SK-N-SH (cell line): Measurements from ENCODE around the gene MX2. TPM values are rescaled to one million over a fixed set of nuclear protein-coding genes. Genes with fewer than 3 reads are reported as not detected.
"Not testable (repeated sequence)": the region's sequence is repeated elsewhere in the genome, so short reads cannot be mapped to it uniquely, and the experiment has no call there.

Experiments used
- CTCF ChIA-PET: fragments of 300-600, 350-600 bp; formaldehyde crosslinking; extraction: SDS; loops from one replicate; lab custom pipeline; 2021; lab: Yijun Ruan, JAX
- POLR2A ChIA-PET: fragments of 350-600 bp; sonication (Branson Sonifier 250); formaldehyde crosslinking; extraction: SDS; loops from one replicate; lab custom pipeline; 2020; ENCODE audit warnings: antibody characterized with exemption, inconsistent platforms; lab: Yijun Ruan, JAX
- DNase-seq: peaks from one replicate; pipeline ENCODE4 v3.0.0; 2012
- H2AFZ ChIP-seq: fragments of 200-600 bp; sonication (generic); 2 replicates; pipeline ENCODE4 v1.8.1; 2016; ENCODE audit warnings: antibody characterized with exemption, mild to moderate bottlenecking, low read depth
- H3F3A ChIP-seq: fragments of 200-600 bp; sonication (generic); replicated peaks from 2 replicates; pipeline ENCODE3; 2016; ENCODE audit warnings: antibody characterized with exemption, mild to moderate bottlenecking; ENCODE audit not compliant: insufficient read depth
- H3K27ac ChIP-seq, 2 experiments: fragments of 200-500 bp in 1 of 2; fragments of 200-600 bp in 1 of 2; sonication (Bioruptor generic) in 1 of 2; sonication (generic), shearing (Covaris generic) in 1 of 2; 2 replicates each; pipeline versions ENCODE4 v1.5.1 to v1.6.1; 2014 to 2016; ENCODE audit warnings: low read depth in 2 of 2, inconsistent platforms in 1 of 2, low read length in 1 of 2, mild to moderate bottlenecking in 1 of 2, mixed read lengths in 1 of 2
- H3K27me3 ChIP-seq: fragments of 200-600 bp; sonication (generic), shearing (Covaris generic); 2 replicates; pipeline ENCODE4 v1.6.1; 2016; ENCODE audit warnings: mixed run types; ENCODE audit not compliant: insufficient read depth
- H3K36me3 ChIP-seq, 2 experiments: fragments of 200-500 bp in 1 of 2; fragments of 200-600 bp in 1 of 2; sonication (Bioruptor generic) in 1 of 2; sonication (generic) in 1 of 2; replicated peaks in 1 of 2; 2 replicates each; pipeline versions ENCODE3 to v1.5.1; 2014 to 2016; ENCODE audit warnings: low read length in 1 of 2, mild to moderate bottlenecking in 1 of 2; ENCODE audit not compliant: insufficient read depth in 2 of 2, control insufficient read depth in 1 of 2
- H3K4me1 ChIP-seq, 2 experiments: fragments of 200-500 bp in 1 of 2; fragments of 200-600 bp in 1 of 2; sonication (Bioruptor generic) in 1 of 2; sonication (generic), shearing (Covaris generic) in 1 of 2; 2 replicates each; pipeline versions ENCODE4 v1.5.1 to v1.6.1; 2014 to 2016; ENCODE audit warnings: low read depth in 1 of 2, low read length in 1 of 2, mixed run types in 1 of 2; ENCODE audit not compliant: insufficient read depth in 2 of 2, control insufficient read depth in 1 of 2
- H3K4me2 ChIP-seq: fragments of 200-600 bp; sonication (generic), shearing (Covaris generic); 2 replicates; pipeline ENCODE4 v1.6.1; 2017; ENCODE audit warnings: mixed run types
- H3K4me3 ChIP-seq, 2 experiments: fragments of 200-500 bp in 1 of 2; fragments of 200-600 bp in 1 of 2; sonication (Bioruptor generic) in 1 of 2; sonication (generic), shearing (Covaris generic) in 1 of 2; 2 replicates each; pipeline versions ENCODE4 v1.5.1 to v1.8.1; 2014 to 2016; ENCODE audit warnings: low read depth in 2 of 2, inconsistent platforms in 1 of 2, low read length in 1 of 2, mild to moderate bottlenecking in 1 of 2, mixed read lengths in 1 of 2, moderate library complexity in 1 of 2
- H3K79me2 ChIP-seq: fragments of 200-600 bp; sonication (generic); 2 replicates; pipeline ENCODE4 v1.8.1; 2017; ENCODE audit warnings: mild to moderate bottlenecking; ENCODE audit not compliant: insufficient read depth
- H3K9ac ChIP-seq: fragments of 200-600 bp; sonication (generic); 2 replicates; pipeline ENCODE4 v1.6.1; 2017; ENCODE audit warnings: mixed run types
- H3K9me2 ChIP-seq: fragments of 200-600 bp; sonication (generic); 2 replicates; pipeline ENCODE4 v1.6.1; 2017; ENCODE audit warnings: mixed run types
- H3K9me3 ChIP-seq: fragments of 200-600 bp; sonication (generic); 2 replicates; pipeline ENCODE4 v1.6.1; 2017; ENCODE audit warnings: mixed run types, mild to moderate bottlenecking, moderate library complexity
- H4K20me1 ChIP-seq: fragments of 200-600 bp; sonication (generic); 2 replicates; pipeline ENCODE4 v1.6.1; 2017; ENCODE audit warnings: mild to moderate bottlenecking, mixed run types; ENCODE audit not compliant: insufficient read depth
- ELF1 ChIP-seq: IDR thresholded peaks from 2 replicates; pipeline ENCODE4 v1.4.0; 2012
- EP300 ChIP-seq, 2 experiments: IDR thresholded peaks; 2 replicates each; pipeline versions ENCODE4 v1.4.0 to v1.6.1; 2012; ENCODE audit warnings: borderline replicate concordance in 1 of 2, low read depth in 1 of 2, low read length in 1 of 2
- GATA2 ChIP-seq: sonication (generic); formaldehyde crosslinking; IDR thresholded peaks from 2 replicates; pipeline ENCODE4 v1.5.0; 2020; ENCODE audit warnings: mild to moderate bottlenecking, missing genetic modification reagents
- MXI1 ChIP-seq: IDR thresholded peaks from 2 replicates; pipeline ENCODE4 v1.6.1; 2012; ENCODE audit warnings: mild to moderate bottlenecking, low read depth, low read length, improper control_type of control experiment
- NRF1 ChIP-seq: IDR thresholded peaks from 2 replicates; pipeline ENCODE4 v1.6.1; 2012; ENCODE audit warnings: low read depth, mild to moderate bottlenecking, low read length
- POLR2AphosphoS5 ChIP-seq: IDR thresholded peaks from 2 replicates; pipeline ENCODE4 v1.6.1; 2012; ENCODE audit warnings: low read depth, low read length
- SMC3 ChIP-seq: IDR thresholded peaks from 2 replicates; pipeline ENCODE4 v1.6.1; 2012; ENCODE audit warnings: low read depth, low read length, improper control_type of control experiment
- TAF1 ChIP-seq: IDR thresholded peaks from 2 replicates; pipeline ENCODE4 v1.6.1; 2012; ENCODE audit warnings: low read depth, mild to moderate bottlenecking, low read length, moderate library complexity, borderline replicate concordance
- TCF12 ChIP-seq: IDR thresholded peaks from 2 replicates; pipeline ENCODE4 v1.4.0; 2012
- TEAD4 ChIP-seq: IDR thresholded peaks from 2 replicates; pipeline ENCODE4 v1.4.0; 2012; ENCODE audit warnings: mild to moderate bottlenecking, borderline replicate concordance; ENCODE audit not compliant: insufficient read depth
- WGBS: methylation state at CpG from one replicate; pipeline ENCODE4 v1.1.6; 2017; ENCODE audit warnings: low lambda C conversion rate; 5-methylcytosine and 5-hydroxymethylcytosine counted together
- polyA plus RNA-seq, 3 experiments: library from polyadenylated mRNA; depleted of rRNA; stranded (reverse); fragments of >200 nt; gene quantifications; 2 replicates each; pipeline ENCODE4 v1.2.3, GENCODE V29; 2012
- TF ChIP-seq, protein P1 (sequence below): fragments of 150-350 bp; IDR thresholded peaks from 2 replicates; pipeline ENCODE4 v1.6.1; 2016; ENCODE audit warnings: mild to moderate bottlenecking, low read depth, low read length
- TF ChIP-seq, protein P2 (sequence below): IDR thresholded peaks from 2 replicates; pipeline ENCODE4 v1.6.1; 2012; ENCODE audit warnings: mild to moderate bottlenecking, low read depth, low read length, moderate library complexity
- TF ChIP-seq, protein P3 (sequence below): fragments of 150-350 bp; IDR thresholded peaks from 2 replicates; pipeline ENCODE4 v1.6.1; 2017; ENCODE audit warnings: antibody characterized with exemption, low read length, low read depth, borderline replicate concordance

The MX2 gene
- polyA plus RNA-seq, 1 of the 3 experiments (the other 2 are of a cell fraction): 0.08 TPM

DNA sequence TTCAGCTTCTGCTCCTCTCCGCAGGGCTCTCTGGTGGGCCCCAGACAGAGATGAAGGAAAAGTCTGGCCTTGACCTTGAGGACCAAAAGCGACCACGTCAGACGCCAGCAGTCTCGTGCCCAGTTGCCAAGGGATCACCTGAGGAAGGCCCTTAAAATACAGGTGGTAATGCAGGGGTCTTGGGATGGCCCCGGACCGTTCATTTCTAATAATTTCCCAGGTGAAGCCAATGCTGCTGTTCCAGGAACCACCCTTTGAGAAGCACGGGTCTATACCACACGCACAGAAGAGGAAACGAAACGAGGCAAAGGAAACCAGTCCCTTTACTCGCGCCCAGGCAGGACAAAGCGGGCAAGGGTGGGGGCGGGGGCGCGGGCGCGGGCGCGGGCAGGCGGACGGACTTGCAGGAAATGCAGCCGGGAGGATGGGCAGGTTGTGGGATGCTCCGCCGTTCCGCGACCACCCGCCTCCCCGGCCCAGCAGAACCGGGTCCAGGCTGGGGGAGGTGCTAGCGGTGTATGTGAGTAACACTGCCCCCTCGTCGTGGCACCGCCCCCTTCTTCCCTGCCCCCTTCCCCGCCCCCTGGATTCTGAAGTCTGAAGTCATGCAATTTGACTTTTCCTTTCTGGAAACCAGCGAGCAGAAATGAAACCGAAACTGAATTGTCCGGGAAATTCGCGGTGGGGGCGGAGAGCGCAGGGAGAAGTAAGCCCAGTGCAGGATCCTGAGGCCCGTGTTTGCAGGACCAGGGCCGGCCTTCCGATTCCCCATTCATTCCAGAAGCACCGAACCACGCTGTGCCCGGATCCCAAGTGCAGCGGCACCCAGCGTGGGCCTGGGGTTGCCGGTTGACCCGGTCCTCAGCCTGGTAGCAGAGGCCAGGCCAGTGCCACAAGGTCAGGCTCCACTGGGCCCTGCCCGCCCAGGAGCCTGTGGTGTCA, 58.4 kb downstream of the MX2 start:
- no peaks in the 10 kb centered on the region for H3K27me3 ChIP-seq
- DNase-seq: peak; percentile 86
- peak overlapping the region; percentile 85 for H3K9ac ChIP-seq
- peak overlapping the region; percentile 64 to 79 for H3K4me3 ChIP-seq
- H3K27ac ChIP-seq: peak overlapping the region; percentile 47 to 61
- TF ChIP-seq EP300 (IDR thresholded peaks at IDR 0.05; ENCODE audit: borderline replicate concordance in 1 of 2, low read depth in 1 of 2, low read length in 1 of 2) (no peak), GATA2 (CRISPR knock-in tag) (no peak), NRF1 (no peak), MXI1 (0 out of 2 replicates have a peak, but pooled peaks have one; percentile 17), TAF1 (0 out of 2 replicates have a peak, but pooled peaks have one; percentile 35), POLR2AphosphoS5 (peak; percentile 38; the same call in 1 of the 2 replicates), TEAD4 (no peak), TCF12 (no peak), SMC3 (no peak), ELF1 (no peak)
- TF ChIP-seq, protein P1, sequence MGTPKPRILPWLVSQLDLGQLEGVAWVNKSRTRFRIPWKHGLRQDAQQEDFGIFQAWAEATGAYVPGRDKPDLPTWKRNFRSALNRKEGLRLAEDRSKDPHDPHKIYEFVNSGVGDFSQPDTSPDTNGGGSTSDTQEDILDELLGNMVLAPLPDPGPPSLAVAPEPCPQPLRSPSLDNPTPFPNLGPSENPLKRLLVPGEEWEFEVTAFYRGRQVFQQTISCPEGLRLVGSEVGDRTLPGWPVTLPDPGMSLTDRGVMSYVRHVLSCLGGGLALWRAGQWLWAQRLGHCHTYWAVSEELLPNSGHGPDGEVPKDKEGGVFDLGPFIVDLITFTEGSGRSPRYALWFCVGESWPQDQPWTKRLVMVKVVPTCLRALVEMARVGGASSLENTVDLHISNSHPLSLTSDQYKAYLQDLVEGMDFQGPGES: no peak
- TF ChIP-seq, protein P2, sequence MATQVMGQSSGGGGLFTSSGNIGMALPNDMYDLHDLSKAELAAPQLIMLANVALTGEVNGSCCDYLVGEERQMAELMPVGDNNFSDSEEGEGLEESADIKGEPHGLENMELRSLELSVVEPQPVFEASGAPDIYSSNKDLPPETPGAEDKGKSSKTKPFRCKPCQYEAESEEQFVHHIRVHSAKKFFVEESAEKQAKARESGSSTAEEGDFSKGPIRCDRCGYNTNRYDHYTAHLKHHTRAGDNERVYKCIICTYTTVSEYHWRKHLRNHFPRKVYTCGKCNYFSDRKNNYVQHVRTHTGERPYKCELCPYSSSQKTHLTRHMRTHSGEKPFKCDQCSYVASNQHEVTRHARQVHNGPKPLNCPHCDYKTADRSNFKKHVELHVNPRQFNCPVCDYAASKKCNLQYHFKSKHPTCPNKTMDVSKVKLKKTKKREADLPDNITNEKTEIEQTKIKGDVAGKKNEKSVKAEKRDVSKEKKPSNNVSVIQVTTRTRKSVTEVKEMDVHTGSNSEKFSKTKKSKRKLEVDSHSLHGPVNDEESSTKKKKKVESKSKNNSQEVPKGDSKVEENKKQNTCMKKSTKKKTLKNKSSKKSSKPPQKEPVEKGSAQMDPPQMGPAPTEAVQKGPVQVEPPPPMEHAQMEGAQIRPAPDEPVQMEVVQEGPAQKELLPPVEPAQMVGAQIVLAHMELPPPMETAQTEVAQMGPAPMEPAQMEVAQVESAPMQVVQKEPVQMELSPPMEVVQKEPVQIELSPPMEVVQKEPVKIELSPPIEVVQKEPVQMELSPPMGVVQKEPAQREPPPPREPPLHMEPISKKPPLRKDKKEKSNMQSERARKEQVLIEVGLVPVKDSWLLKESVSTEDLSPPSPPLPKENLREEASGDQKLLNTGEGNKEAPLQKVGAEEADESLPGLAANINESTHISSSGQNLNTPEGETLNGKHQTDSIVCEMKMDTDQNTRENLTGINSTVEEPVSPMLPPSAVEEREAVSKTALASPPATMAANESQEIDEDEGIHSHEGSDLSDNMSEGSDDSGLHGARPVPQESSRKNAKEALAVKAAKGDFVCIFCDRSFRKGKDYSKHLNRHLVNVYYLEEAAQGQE: no peak
- TF ChIP-seq, protein P3, sequence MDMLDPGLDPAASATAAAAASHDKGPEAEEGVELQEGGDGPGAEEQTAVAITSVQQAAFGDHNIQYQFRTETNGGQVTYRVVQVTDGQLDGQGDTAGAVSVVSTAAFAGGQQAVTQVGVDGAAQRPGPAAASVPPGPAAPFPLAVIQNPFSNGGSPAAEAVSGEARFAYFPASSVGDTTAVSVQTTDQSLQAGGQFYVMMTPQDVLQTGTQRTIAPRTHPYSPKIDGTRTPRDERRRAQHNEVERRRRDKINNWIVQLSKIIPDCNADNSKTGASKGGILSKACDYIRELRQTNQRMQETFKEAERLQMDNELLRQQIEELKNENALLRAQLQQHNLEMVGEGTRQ: no peak
- H3K36me3 ChIP-seq: no peaks in the 10 kb centered on the region
- H3K9me3 ChIP-seq: no peaks in the 10 kb centered on the region
- ChIA-PET CTCF (no interaction called here), POLR2A (no interaction called here)
- peak overlapping the region; percentile 92 for H3K4me2 ChIP-seq
- no peaks in the 10 kb centered on the region for H3K9me2 ChIP-seq
- peak overlapping the region; percentile 97 for H2AFZ ChIP-seq
- 17% methylated on average over 47 of the region's 54 CpGs for WGBS
- H3F3A ChIP-seq: peaks cover 4% of the 10 kb centered on the region
- no peaks in the 10 kb centered on the region for H4K20me1 ChIP-seq
- H3K79me2 ChIP-seq: no peaks in the 10 kb centered on the region
- H3K4me1 ChIP-seq: peaks cover 0 to 2% of the 10 kb centered on the region in 2 experiments; a peak in 1 of 4 replicates

DNA sequence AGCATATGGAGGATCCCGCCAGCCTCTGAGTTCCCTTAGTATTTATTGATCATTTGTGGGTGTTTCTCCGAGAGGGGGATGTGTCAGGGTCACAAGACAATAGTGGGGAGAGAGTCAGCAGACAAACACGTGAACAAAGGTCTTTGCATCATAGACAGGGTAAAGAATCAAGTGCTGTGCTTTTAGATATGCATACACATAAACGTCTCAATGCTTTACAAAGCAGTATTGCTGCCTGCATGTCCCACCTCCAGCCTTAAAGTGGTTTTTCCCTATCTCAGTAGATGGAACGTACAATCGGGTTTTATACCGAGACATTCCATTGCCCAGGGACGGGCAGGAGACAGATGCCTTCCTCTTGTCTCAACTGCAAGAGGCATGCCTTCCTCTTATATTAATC, 59.2 kb downstream of the MX2 start:
- Histone ChIP-seq H3K4me2 (peak overlapping the region; percentile 92), H3K9ac (peak overlapping the region; percentile 85; the same call in 1 of the 2 replicates), H2AFZ (peak overlapping the region; percentile 97), H3K4me3 (peak overlapping the region; percentile 64 to 79; a peak in 3 of 4 replicates), H3K27ac (peak overlapping the region in 1 of 2 experiments; percentile 61; a peak in 1 of 4 replicates)
- H4K20me1 ChIP-seq, H3K4me1 ChIP-seq, POLR2A ChIA-PET, H3K79me2 ChIP-seq, H3F3A ChIP-seq, H3K9me2 ChIP-seq, H3K36me3 ChIP-seq, H3K27me3 ChIP-seq, CTCF ChIA-PET, DNase-seq, H3K9me3 ChIP-seq: not testable (repeated sequence)
- WGBS: 92% methylated on average over 8 of the region's 8 CpGs
